B cell (primary cell): Measurements from ENCODE around the gene ZRSR2. TPM values are rescaled to one million over a fixed set of nuclear protein-coding genes. Genes with fewer than 3 reads are reported as not detected.

Experiments used
- ATAC-seq: fragments of 200-7000 bp; cut with Tn5 transposase; one replicate; pipeline ENCODE4 v1.10.0; 2021; ENCODE audit warnings: low read depth, mild to moderate bottlenecking, moderate number of reproducible peaks, moderate library complexity
- CTCF ChIA-PET: fragments of 350-600 bp; sonication (Branson Sonifier 250); formaldehyde crosslinking; loops from one replicate; lab custom pipeline; 2021; ENCODE audit warnings: antibody characterized with exemption, inconsistent platforms; lab: Charles Lee
- POLR2A ChIA-PET: fragments of 350-600 bp; sonication (Branson Sonifier 250); formaldehyde crosslinking; loops from one replicate; lab custom pipeline; 2021; ENCODE audit warnings: antibody characterized with exemption; lab: Charles Lee
- DNase-seq: peaks from one replicate; pipeline ENCODE4 v3.0.0; 2013
- H2AFZ ChIP-seq: 2 replicates; pipeline ENCODE4 v1.6.1; 2012; ENCODE audit warnings: mild to moderate bottlenecking, low read depth, low read length; ENCODE audit not compliant: insufficient read depth, poor library complexity, severe bottlenecking
- H3K27ac ChIP-seq, 2 donors: 1 replicate in 1 of 2; 2 replicates in 1 of 2; pipeline ENCODE4 v1.5.1; 2012 to 2013; ENCODE audit warnings: low read length in 2 of 2, mild to moderate bottlenecking in 2 of 2, moderate library complexity in 1 of 2
- H3K27me3 ChIP-seq, 4 experiments: fragments of 200-600 bp in 1 of 4; sonication (generic) in 1 of 4; replicated peaks in 1 of 4; 1 replicate in 2 of 4; 2 replicates in 2 of 4; pipeline versions ENCODE4 v1.6.1 to v1.7.0; 2013 to 2016; ENCODE audit warnings: low read length in 3 of 4, mild to moderate bottlenecking in 2 of 4, mixed read lengths in 1 of 4, moderate library complexity in 1 of 4; ENCODE audit not compliant: insufficient read depth in 4 of 4, control insufficient read depth in 3 of 4; ENCODE audit errors: control extremely low read depth in 1 of 4
- H3K36me3 ChIP-seq, 2 experiments: replicated peaks in 1 of 2; 1 replicate in 1 of 2; 2 replicates in 1 of 2; pipeline versions ENCODE4 v1.6.1 to v1.7.1; 2013; ENCODE audit warnings: low read length in 1 of 2; ENCODE audit not compliant: insufficient read depth in 2 of 2, control insufficient read depth in 1 of 2; ENCODE audit errors: control extremely low read depth in 1 of 2, extremely low read depth in 1 of 2
- H3K4me1 ChIP-seq, 2 donors: fragments of 200-600 bp in 1 of 2; sonication (generic) in 1 of 2; 1 replicate in 1 of 2; 2 replicates in 1 of 2; pipeline versions ENCODE4 v1.5.1 to v1.6.1; 2013 to 2017; ENCODE audit warnings: low read length in 2 of 2; ENCODE audit not compliant: control insufficient read depth in 2 of 2, insufficient read depth in 2 of 2
- H3K4me2 ChIP-seq: replicated peaks from 2 replicates; pipeline ENCODE3; 2012; ENCODE audit warnings: mild to moderate bottlenecking, low read depth, low read length; ENCODE audit not compliant: poor library complexity, severe bottlenecking
- H3K4me3 ChIP-seq, 5 experiments: fragments of 200-600 bp in 1 of 5; sonication (generic) in 1 of 5; 1 replicate in 3 of 5; 2 replicates in 2 of 5; pipeline versions ENCODE4 v1.5.1 to v1.7.0; 2011 to 2016; ENCODE audit warnings: low read length in 4 of 5, mild to moderate bottlenecking in 4 of 5, low read depth in 2 of 5, control low read depth in 1 of 5, moderate library complexity in 1 of 5; ENCODE audit not compliant: insufficient read depth in 1 of 5; ENCODE audit errors: control extremely low read depth in 1 of 5, extremely low read depth in 1 of 5
- H3K79me2 ChIP-seq: fragments of 200-600 bp; sonication (generic); one replicate; pipeline ENCODE4 v1.6.0; 2016; ENCODE audit warnings: low read length; ENCODE audit not compliant: control insufficient read depth, insufficient read depth
- H3K9ac ChIP-seq: fragments of 200-600 bp; sonication (generic); 2 replicates; pipeline ENCODE4 v1.6.1; 2017; ENCODE audit warnings: mild to moderate bottlenecking, low read length, moderate library complexity
- H3K9me3 ChIP-seq, 3 donors: one replicate each; pipeline versions ENCODE4 v1.6.1 to v1.7.1; 2013; ENCODE audit warnings: low read length in 2 of 3; ENCODE audit not compliant: control insufficient read depth in 2 of 3, insufficient read depth in 1 of 3; ENCODE audit errors: control extremely low read depth in 1 of 3
- H4K20me1 ChIP-seq: 2 replicates; pipeline ENCODE4 v1.6.0; 2012; ENCODE audit warnings: mild to moderate bottlenecking, low read length; ENCODE audit not compliant: insufficient read depth, control insufficient read depth, poor library complexity, severe bottlenecking
- H3K27ac Mint-ChIP-seq: one replicate; pipeline ENCODE4 v1.8.0; 2021; ENCODE audit warnings: mixed read lengths
- H3K27me3 Mint-ChIP-seq: one replicate; pipeline ENCODE4 v1.8.0; 2021; ENCODE audit warnings: mixed read lengths
- H3K4me1 Mint-ChIP-seq: one replicate; pipeline ENCODE4 v1.8.0; 2021; ENCODE audit warnings: mixed read lengths
- H3K4me3 Mint-ChIP-seq: one replicate; pipeline ENCODE4 v1.8.0; 2021; ENCODE audit warnings: mixed read lengths
- H3K9me3 Mint-ChIP-seq: one replicate; pipeline ENCODE4 v1.8.0; 2022; ENCODE audit warnings: mixed read lengths; ENCODE audit not compliant: insufficient read depth
- EZH2 ChIP-seq: IDR thresholded peaks from 2 replicates; pipeline ENCODE4 v1.6.1; 2012; ENCODE audit warnings: borderline replicate concordance, low read depth, mild to moderate bottlenecking, moderate library complexity, low read length; ENCODE audit not compliant: insufficient read depth, poor library complexity, severe bottlenecking
- WGBS: methylation state at CpG from one replicate; pipeline ENCODE4 v1.1.5; 2013; ENCODE audit warnings: missing lambda C conversion rate; ENCODE audit not compliant: insufficient coverage; 5-methylcytosine and 5-hydroxymethylcytosine counted together
- intact Hi-C: fragments of 100-400 bp; cut with micrococcal nuclease; formaldehyde crosslinking; loops from one replicate; pipeline ENCODE4 v1.10.0; 2022
- polyA plus RNA-seq: library from polyadenylated mRNA; depleted of rRNA; stranded (reverse); fragments of >200 nt; gene quantifications from 2 replicates; pipeline ENCODE4 v1.2.3, GENCODE V29; 2012
- total RNA-seq, 2 donors: library from RNA; stranded (reverse); fragments of 120-200 nt in 1 of 2; gene quantifications; 1 replicate in 1 of 2; 2 replicates in 1 of 2; pipeline versions ENCODE4 v1.2.3 to v1.2.4, GENCODE V29; 2013 to 2022
- TF ChIP-seq, protein P1 (sequence below): fragments of 200-600 bp; IDR thresholded peaks from one replicate; pipeline ENCODE4 v1.8.0; 2022; ENCODE audit warnings: antibody characterized with exemption, mild to moderate bottlenecking

Gene ZRSR2
- total and polyA plus RNA-seq, 2 donors (not counting 1 experiment from before 2014, with no cell fraction given) = 27.8 to 28.6 TPM

- Histone ChIP-seq H3K9me3 (no peaks in the 10 kb centered on the region), H4K20me1 (no peaks in the 10 kb centered on the region), H3K27me3 (no peaks in the 10 kb centered on the region), H3K27ac (peak overlapping the region; percentile 62 to 94), H3K9ac (peak overlapping the region; percentile 80), H3K4me1 (peaks cover 18 to 25% of the 10 kb centered on the region in 2 donors), H3K4me2 (peak overlapping the region; percentile 90), H3K79me2 (peaks cover 18% of the 10 kb centered on the region), H2AFZ (peak overlapping the region; percentile 84), H3K4me3 (peak overlapping the region; percentile 47 to 79 (median 66)), H3K36me3 (peaks cover 0 to 11% of the 10 kb centered on the region in 2 experiments)
- no peaks in the 10 kb centered on the region for H3K27me3 Mint-ChIP-seq
- peak overlapping the region; percentile 78 for H3K27ac Mint-ChIP-seq
- intact Hi-C loops = loop anchor here (1.0 to 10.0 kb wide), 7 partner anchors 71 to 1018 kb away; partner anchors contain the start of genes FANCB, MOSPD2, PIGA and RBBP7
- ATAC-seq (peak; percentile 25), DNase-seq (peak; percentile 69)
- ChIA-PET CTCF (interaction anchor here (0.9 to 1.6 kb wide), 6 partner anchors 49 to 284 kb away, joined by 3 to 5 read pairs (median 4); no protein-coding TSS in a partner anchor), POLR2A (interaction anchor here (0.6 to 1.5 kb wide), 7 partner anchors 49 to 116 kb away, joined by 3 to 13 read pairs (median 4); partner anchors contain the start of genes CA5B and ZRSR2)
- H3K9me3 Mint-ChIP-seq = no peaks in the 10 kb centered on the region
- peak overlapping the region; percentile 82 for H3K4me3 Mint-ChIP-seq
- H3K4me1 Mint-ChIP-seq = peaks cover 43% of the 10 kb centered on the region
- TF ChIP-seq, protein P1, sequence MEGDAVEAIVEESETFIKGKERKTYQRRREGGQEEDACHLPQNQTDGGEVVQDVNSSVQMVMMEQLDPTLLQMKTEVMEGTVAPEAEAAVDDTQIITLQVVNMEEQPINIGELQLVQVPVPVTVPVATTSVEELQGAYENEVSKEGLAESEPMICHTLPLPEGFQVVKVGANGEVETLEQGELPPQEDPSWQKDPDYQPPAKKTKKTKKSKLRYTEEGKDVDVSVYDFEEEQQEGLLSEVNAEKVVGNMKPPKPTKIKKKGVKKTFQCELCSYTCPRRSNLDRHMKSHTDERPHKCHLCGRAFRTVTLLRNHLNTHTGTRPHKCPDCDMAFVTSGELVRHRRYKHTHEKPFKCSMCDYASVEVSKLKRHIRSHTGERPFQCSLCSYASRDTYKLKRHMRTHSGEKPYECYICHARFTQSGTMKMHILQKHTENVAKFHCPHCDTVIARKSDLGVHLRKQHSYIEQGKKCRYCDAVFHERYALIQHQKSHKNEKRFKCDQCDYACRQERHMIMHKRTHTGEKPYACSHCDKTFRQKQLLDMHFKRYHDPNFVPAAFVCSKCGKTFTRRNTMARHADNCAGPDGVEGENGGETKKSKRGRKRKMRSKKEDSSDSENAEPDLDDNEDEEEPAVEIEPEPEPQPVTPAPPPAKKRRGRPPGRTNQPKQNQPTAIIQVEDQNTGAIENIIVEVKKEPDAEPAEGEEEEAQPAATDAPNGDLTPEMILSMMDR = peak; percentile 57
- no peak for TF ChIP-seq EZH2
- under 1% methylated on average over 33 of the region's 65 CpGs for WGBS
Observed at GRCh38 chrX:15854080-15854655, 63.9 kb downstream of the ZRSR2 start.
